Measurements from ENCODE around the gene FNDC3B.

Gene FNDC3B

DNA sequence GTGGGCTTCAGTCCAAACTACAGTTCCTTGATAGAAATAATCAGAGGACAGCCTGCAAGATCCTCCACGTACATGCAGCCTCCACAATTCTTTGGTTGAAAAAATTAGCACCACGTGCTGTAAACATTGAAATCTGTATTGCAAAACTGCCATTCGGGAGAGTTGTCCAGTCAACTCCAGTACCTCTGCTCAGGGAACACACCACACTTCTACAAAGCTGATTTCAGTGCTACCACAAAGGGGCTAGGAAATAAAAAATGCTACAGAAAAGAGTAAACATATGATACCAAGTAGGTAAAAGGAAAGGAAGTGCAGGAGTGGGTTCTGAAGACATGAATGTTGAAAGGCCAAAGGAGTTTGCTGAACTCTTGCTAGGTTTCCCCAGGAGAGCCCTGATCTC is 368.5 kb downstream of the FNDC3B start:
- TF ChIP-seq, protein P1, sequence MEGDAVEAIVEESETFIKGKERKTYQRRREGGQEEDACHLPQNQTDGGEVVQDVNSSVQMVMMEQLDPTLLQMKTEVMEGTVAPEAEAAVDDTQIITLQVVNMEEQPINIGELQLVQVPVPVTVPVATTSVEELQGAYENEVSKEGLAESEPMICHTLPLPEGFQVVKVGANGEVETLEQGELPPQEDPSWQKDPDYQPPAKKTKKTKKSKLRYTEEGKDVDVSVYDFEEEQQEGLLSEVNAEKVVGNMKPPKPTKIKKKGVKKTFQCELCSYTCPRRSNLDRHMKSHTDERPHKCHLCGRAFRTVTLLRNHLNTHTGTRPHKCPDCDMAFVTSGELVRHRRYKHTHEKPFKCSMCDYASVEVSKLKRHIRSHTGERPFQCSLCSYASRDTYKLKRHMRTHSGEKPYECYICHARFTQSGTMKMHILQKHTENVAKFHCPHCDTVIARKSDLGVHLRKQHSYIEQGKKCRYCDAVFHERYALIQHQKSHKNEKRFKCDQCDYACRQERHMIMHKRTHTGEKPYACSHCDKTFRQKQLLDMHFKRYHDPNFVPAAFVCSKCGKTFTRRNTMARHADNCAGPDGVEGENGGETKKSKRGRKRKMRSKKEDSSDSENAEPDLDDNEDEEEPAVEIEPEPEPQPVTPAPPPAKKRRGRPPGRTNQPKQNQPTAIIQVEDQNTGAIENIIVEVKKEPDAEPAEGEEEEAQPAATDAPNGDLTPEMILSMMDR (IDR thresholded peaks at IDR 0.05): no peak
- no peak overlapping the region for H3K27ac ChIP-seq
- no peak for DNase-seq (ENCODE audit: low spot score)
- H3K4me3 ChIP-seq: no peak overlapping the region

GRCh38 chr3:172410702-172411477 is 371.5 kb downstream of the FNDC3B start:
- H3K27ac ChIP-seq: no peak overlapping the region
- TF ChIP-seq, protein P1 (IDR thresholded peaks at IDR 0.05): no peak

DNA sequence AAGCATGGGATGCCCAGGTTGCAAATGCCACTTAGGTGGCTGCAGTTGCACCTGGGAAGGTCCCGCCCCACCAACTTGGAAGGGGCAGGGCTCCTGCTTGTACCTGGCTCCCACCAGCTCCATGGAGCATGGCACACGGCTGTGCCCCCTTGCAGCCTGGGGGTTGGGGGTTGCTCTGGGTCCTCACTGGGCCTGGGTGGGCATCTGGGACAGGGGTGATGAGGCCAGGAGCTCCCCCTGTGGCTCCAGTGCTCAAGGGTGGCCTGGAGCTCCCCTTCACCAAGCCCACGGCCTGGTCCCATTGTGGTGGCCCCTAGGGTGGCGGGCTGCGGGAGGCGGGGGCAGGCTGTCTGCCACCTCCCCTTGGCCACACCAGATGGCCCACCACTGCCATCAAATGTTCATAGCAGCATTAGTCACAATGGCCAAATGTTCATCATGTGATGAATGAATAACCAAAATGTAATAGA is 372.1 kb downstream of the FNDC3B start:
- DNase-seq (ENCODE audit: low spot score): no peak
- H3K4me3 ChIP-seq: no peak overlapping the region
- TF ChIP-seq, protein P1 (IDR thresholded peaks at IDR 0.05): no peak
- H3K27ac ChIP-seq: no peak overlapping the region

More at GRCh38 chr3:172410702-172411477, 371.5 kb downstream of the FNDC3B start:
- no peak for DNase-seq (ENCODE audit: low spot score)
- H3K4me3 ChIP-seq: no peak overlapping the region

DNA sequence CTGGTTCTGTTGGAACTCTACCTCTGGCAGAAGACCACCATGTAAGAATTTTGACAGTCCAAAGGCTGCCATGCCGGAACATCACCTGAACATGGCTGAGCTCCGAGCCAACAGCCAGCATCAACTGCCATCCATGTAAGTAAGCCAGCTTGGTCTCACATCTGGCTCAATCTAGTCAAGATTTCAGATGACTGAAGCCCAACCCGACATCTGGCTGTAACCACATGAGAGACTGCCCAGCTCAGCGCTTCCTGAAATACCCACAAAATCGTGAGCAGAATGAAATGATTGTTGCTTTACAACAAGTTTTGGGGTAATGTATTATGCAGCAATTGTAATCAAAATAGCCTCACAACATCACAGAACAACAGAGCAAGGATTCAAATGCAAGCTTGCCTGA is 375.9 kb downstream of the FNDC3B start:
- DNase-seq (ENCODE audit: low spot score): no peak
- Histone ChIP-seq H3K27ac (no peak overlapping the region), H3K4me3 (no peak overlapping the region)
- TF ChIP-seq, protein P1 (IDR thresholded peaks at IDR 0.05): no peak

DNA sequence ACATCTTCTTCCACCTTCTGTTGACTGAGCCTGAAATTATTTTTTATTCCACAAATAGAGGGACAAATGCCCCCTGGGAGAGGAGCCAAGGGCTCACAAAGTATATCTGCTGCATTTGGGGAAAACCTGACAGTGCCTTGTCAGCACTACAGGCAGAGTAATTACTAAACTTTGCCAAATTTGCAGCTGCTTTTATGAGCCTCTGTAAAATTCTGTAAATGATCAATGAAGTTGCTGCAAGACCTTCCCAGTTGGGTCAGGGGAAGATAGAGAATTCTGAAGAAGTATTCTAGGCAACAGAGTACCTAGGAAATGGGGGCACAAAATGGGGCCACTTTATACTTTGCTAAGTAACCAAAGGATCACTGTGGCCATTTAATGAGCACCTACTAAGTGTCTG is 398.3 kb downstream of the FNDC3B start:
- Histone ChIP-seq H3K27ac (no peak overlapping the region), H3K4me3 (no peak overlapping the region)
- no peak for DNase-seq (ENCODE audit: low spot score)
- TF ChIP-seq, protein P1 (IDR thresholded peaks at IDR 0.05): no peak

- no peak for DNase-seq (ENCODE audit: low spot score)
- H3K27ac ChIP-seq: no peak overlapping the region
- TF ChIP-seq, protein P1 (IDR thresholded peaks at IDR 0.05): no peak
- H3K4me3 ChIP-seq: no peak overlapping the region
Measured at GRCh38 chr3:172438186-172438585, 398.8 kb downstream of the FNDC3B start.

DNA sequence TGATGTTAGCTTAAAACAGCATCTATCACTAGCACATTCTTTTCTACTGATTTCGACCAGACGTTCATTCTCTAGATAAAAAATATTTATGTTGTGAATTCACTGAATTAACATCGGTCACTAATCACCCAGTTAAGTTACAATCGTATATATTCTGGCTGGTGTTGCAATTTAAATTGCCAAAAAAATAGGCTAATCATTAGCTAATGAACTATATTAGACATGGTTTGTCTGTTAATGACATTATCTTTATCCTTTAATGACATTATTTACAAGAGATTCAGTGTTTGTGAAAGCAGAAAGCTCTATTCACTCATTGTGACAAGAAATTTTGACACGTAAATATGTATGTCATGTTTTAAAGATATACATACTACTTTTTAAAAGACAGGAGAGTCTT is 402.2 kb downstream of the FNDC3B start:
- TF ChIP-seq, protein P1 (IDR thresholded peaks at IDR 0.05): no peak
- no peak for DNase-seq (ENCODE audit: low spot score)
- Histone ChIP-seq H3K4me3 (no peak overlapping the region), H3K27ac (no peak overlapping the region)

All from coronary artery (tissue), 2 donors.